Measurements from ENCODE around the gene PYGO1. TPM values are rescaled to one million over a fixed set of nuclear protein-coding genes. Genes with fewer than 3 reads are reported as not detected.
A peak's percentile ranks its signal among the peaks of the same experiment; 100 is the strongest.
"Not testable (repeated sequence)": the region's sequence is repeated elsewhere in the genome, so short reads cannot be mapped to it uniquely, and the experiment has no call there.

The PYGO1 gene
- total RNA-seq, 1 donor from 2014 or later, result 6.3 TPM

- no peak for DNase-seq (ENCODE audit: low spot score)
These were observed 80.6 kb downstream of the PYGO1 start for GRCh38 chr15:55507567-55507966.

DNA sequence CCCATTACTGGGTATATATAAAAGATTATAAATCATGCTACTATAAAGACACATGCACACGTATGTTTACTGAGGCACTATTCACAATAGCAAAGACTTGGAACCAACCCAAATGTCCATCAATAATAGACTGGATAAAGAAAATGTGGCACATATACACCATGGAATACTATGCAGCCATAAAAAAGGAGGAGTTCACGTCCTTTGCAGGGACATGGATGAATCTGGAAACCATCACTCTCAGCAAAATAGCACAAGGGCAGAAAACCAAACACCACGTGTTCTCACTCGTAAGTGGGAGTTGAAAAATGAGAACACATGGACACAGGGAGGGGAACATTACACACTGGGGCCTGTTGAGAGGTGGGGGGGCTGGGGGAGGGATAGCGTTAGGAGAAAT is 82.7 kb downstream of the PYGO1 start:
- DNase-seq (ENCODE audit: low spot score), result not testable (repeated sequence)

DNA sequence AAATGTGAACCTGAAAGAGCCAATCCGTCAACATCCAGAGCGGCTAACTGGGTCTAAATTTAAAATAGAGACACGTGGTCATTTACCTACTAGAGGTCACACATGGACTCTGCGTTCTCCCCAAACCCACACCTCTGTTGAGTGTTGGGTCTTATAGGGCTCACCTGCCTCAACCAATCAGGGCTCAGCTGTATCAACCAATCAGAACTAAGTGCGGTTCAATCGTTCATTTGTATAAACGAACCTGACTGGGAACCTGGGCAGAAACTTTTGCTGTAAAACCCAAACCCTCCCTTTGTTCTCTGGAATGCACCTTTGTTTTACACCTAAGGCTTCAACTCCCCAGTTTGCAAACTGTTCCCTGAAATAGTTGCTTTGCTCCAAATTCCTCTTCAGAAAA is 89.0 kb downstream of the PYGO1 start:
- no peak for DNase-seq (ENCODE audit: low spot score)

DNA sequence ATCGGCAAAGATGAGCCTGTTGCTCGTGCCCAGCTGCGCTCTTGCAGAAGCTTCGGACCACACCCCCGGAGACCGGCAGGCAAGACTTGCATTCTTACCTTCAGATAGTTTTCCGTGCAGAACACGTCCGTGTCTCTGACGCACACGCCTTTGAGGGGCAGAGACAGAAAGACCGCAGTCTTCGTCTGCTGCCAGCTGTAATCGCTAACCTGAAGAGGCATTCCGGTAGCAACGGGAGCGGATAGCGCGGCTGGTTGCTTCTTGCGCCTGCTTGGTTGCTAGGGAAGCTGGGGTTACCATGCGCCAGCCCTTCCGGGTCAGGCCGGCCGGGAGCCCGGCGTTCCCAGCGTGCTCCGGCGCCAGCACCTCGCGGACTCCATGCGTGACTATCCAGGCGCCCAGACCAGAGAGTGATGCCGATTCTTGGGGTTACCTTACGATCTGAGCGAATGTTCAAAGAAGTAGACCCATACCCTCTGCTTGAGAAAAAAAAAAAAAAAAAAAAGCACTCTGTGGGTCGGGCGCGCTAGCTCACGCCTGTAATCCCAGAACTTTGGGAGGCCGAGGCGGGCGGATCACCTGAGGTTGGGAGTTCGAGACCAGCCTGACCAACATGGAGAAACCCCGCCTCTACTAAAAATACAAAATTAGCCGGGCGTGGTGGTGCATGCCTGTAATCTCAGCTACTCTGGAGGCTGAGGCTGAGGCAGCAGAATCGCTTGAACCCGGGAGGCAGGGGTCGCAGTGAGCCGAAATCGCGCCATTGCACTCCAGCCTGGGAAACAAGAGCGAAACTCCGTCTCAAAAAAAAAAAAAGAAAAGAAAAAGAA is 89.8 kb downstream of the PYGO1 start:
- peak; percentile 94 for DNase-seq (ENCODE audit: low spot score)

- DNase-seq (ENCODE audit: low spot score), result no peak
These were observed 91.4 kb downstream of the PYGO1 start for GRCh38 chr15:55496716-55497115.

DNA sequence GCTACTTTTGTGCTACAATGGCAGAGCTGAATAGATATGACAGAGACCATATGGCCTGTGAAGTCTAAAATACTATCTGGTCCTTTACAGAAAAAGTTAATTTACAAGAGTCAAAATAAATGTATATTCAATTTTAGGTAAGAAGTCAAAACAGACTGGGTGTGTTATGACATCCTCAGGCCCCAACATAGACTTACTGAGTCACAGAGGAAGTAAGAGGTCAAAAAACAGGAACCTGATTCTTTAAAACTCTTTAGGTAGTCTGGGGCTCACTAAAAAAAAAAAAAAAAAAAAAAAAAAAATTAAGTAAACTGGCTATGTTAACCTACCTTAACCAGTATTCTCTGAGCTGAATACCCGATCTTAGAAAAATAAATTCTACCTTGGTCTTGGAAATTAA is 93.2 kb downstream of the PYGO1 start:
- DNase-seq (ENCODE audit: low spot score), result no peak

DNA sequence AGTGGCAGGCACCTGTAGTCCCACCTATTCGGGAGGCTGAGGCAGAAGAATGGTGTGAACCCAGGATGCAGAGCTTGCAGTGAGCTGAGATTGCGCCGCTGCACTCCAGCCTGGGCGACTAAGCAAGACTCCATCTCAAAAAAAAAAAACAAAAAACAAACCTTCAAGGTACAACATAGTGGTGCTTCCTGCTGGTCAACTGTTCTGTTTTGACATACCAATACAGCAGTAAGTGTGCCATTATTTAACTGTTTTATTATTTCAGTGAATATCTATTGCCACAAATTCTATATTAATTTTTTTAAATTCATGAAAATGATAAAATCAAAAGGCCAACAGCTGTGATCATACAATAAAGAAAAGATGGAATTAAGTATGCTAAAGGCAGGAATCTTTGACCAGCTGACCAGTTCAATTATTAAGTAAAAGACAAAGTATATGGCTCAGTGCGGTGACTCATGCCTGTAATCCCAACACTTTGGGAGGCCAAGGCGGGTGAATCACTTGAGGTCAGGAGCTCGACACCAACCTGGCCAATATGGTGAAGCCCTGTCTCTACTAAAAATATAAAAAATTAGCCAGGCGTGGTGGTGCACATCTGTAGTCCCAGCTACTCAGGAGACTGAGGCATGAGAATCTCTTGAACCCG is 99.1 kb downstream of the PYGO1 start:
- not testable (repeated sequence) for DNase-seq (ENCODE audit: low spot score)

Other genes starting within 250 kb of the PYGO1 start
- 98.5 TPM for gene CCPG1, start 180.0 kb downstream of the PYGO1 start, total RNA-seq
- 1.3 TPM for gene PIERCE2, start 179.8 kb downstream of the PYGO1 start, total RNA-seq
- gene DNAAF4, start 80.1 kb downstream of the PYGO1 start, total RNA-seq, result 0.67 TPM
- 1.00 TPM for gene PRTG, start 154.8 kb upstream of the PYGO1 start, total RNA-seq